T-helper 1 cell treated with Interleukin-12 subunit alpha and Interleukin-12 subunit beta and Interleukin-4 antibody, amounts not matched to agents 30 ng/mL and 1 ng/mL, for 36 hours (primary cell): ENCODE data around the gene CLDN3. TPM values are rescaled to one million over a fixed set of nuclear protein-coding genes. Genes with fewer than 3 reads are reported as not detected.

Experiments used
- intact Hi-C: fragments of 100-400 bp; cut with micrococcal nuclease; formaldehyde crosslinking; loops from one replicate; pipeline ENCODE4 v1.15.1; 2024
- total RNA-seq: library from RNA; stranded (reverse); gene quantifications from 2 replicates; pipeline ENCODE4 v1.2.3, GENCODE V29; 2022

CLDN3 gene
- total RNA-seq, 1 donor from 2014 or later: not detected

DNA sequence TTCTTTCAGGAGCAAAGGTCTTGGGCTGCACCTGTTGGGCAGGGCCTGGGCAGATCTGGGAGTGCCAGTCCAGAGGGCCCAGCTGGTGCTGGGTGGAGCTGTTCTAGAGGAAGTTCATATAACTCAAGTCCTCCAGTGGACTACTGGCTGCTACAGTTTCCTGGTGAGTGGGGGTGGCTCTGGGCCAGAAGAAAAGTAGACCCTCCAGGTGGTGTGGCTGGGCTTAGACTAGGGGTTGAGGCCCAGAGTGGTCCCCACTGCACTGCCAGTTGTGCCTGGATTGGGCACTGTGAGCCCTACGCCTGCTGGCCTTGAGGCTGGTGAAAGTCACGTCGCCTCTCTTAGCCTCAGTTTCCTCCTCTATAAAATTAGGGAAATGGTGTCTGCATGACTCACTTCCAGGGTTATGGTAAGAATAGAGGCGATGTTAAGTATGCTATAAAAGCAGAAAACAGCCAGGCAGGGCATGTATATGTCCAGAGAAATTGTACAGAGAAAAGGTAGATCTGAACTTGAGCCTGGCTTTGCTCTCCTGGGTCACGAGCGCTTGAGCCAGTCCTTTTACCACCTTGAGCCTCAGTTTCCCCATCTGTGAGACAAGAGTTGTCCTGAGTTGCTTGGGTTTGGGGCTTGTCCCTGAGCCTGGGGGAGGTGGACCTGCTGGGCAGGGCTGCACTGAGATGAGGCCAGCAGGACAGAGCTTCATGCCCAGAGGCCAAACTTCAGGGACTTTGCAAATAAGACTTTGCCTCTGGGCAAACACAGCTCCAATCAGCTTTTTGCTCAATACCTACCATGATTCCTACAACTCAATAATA, 3.8 kb upstream of the CLDN3 start:
- intact Hi-C loops: no loop called here

DNA sequence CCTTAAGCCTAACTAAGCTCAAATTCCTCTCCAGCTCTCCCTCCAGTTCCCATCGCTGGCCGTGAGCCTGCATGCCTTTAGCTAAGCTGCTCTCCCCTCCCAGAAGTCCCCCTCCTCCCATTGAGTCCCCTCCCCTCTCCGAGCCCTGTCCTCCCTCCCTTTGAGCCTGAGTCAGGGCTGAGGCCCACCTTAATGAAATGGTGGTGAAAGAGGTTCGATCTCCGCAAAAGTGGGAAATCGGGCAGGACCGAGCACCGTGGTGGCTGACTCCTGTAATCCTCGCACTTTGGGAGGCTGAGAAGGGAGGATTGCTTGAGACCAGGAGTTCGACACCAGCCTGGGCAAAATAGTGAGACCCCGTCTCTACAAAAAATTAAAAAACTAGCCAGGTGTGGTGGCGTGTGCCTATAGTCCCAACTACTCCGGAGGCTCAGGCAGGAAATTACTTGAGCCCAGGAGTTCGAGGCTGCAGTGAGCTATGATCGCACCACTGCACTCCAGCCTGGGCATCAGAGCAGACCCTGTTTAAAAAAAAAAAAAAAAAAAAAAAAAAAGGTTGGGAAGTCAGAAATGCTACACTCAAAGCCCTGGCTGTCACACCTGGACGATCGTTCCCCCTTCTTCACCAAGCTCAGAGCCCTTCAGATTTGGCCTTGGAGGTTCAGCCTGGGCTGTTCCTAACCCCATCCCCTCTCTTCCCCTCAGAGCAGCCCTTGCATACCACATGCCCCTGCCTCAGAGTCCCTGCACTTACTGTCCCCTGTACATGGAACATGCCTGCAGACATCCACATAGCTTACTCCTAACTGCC, 995 bp upstream of the CLDN3 start:
- intact Hi-C loops: no loop called here

DNA sequence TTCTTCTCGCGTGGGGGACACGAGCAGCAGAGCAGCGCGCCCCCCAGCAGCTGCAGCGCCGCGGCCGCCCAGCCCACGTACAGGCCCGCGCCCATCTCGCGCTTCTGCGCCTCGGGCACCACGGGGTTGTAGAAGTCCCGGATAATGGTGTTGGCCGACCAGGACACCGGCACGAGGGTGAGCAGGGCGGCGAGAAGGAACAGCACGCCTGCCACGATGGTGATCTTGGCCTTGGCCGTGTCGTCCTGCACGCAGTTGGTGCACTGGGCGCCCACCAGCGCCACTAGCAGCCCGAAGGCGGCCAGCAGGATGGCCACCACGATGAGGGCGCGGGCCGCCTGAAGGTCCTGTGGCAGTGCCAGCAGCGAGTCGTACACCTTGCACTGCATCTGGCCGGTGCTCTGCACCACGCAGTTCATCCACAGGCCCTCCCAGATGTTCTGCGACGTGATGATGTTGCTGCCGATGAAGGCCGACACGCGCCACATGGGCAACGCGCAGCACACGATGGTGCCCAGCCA, 529 bp downstream of the CLDN3 start:
- intact Hi-C loops: no loop called here

DNA sequence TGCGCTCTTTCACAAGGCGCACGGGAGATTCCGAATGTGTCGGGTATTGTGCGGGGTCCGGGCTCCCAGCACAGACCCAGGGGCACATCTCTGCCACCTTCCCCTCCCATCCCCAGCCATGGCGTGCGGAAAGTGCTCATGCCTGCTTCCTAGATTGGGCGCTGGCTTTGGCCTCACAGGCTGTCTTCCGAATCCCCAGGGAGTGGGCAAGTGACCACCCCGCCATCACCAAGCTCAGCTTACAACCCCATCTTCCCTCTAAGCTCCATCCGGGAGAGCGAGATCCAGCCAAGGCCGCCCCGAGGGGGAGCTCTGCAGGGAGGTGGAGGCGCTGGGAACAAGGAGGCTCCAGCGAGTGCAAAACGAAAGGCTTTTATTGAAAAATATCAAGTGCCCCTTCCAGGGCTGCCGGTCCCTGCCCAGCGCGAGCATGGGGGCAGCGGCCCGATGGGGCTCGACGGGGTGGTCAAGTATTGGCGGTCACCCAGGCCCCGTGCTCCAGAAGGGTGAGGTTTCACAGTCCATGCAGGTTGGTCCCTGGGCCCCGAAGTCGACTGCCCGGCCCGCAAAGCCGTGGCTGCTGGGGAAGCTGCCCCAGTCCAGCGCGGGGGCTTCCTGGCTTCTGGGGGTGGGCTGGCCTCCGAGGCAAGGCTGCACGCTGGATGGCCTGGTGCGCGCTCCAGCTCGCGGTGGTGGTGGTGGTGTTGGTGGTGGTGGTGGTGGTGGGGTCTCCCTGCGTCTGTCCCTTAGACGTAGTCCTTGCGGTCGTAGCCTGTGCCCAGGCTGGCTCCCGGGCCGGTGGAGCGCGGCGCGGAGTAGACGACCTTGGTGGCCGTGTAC, 1.2 kb downstream of the CLDN3 start:
- intact Hi-C loops: no loop called here

DNA sequence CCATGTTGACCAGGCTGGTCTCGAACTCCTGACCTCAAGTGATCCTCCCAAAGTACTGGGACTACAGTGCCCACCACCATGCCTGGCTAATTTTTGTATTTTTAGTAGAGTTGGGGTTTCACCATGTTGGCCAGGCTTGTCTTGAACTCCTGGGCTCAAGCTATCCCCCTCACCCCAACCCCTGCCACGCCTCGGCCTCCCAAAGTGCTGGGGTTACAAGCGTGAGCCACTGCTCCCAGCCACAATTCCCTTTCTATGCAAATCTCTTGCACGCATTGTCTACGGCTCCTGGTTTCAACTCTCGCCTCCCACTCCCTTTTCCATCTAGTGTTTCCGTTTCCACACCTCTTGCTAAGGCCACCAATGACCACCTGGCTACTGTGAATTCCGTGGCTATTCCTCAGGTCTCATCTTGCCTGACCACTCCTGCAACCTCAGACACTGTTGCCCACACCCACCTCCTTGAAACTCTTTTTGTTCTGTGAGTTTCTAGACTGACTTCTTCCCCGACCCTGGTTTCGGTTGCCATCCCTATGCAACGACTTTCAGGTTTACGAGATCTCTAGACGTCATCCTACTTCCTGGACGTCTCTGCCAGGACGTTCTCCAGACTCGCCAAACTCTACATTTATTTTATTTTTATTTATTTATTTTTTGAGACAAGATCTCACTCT, 3.4 kb downstream of the CLDN3 start:
- intact Hi-C loops: no loop called here

DNA sequence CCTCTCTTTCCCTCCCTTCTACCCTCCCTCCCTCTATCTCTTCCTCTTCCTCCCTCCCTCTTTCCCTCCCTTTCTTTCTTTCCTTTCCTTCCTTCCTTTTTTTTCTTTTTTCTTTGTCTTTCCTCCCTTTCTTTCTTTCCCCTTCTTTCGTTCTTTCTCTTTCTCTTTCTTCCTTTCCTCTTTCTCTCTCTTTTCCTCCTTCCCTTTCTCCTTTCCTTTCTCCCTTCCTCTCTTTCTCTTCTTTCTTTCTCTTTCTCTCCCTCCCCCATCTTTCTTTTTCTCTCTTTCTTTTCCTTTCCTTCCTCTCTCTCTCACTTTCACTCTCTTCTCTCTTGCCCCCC, 7.4 kb downstream of the CLDN3 start:
- intact Hi-C loops: no loop called here

DNA sequence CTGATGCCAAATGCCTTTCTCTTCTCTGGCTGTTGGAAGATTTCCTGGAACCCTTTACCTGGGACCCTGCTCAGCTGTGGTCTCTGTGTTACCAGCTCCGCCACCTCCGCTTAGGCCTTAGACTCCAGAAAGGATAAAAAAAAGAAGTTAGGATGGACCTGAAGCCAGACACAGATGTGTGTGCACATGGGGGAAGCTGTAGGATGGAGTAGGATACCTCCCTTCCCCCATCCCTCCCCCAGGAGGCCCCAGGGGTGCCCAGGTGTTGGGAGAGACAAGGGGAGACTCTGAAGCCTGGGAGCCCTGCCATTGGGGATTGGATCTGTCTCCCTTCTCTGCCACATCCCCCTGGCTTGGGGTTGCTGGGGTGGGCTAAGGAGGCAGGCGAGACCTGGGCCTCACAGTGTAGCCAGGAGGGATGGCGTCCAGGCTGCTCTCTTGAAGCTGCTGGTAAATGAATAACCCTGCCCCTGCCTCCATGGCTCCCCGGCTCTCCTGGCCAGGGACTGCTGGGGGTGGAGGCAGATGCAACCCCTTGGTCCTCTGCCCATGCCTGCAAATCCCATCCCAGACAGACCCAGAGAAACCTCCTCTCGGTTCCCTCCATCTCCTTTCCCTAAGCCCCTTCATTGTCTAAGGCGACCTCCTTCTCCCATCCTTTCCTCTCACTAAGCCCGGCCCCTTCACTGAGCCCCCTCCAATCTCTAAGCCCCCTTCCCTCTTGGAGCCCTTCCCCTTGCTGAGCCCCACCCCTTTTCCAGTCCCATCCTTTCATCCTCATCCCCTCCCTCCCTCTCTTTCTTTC, 8.0 kb downstream of the CLDN3 start:
- intact Hi-C loops: no loop called here

DNA sequence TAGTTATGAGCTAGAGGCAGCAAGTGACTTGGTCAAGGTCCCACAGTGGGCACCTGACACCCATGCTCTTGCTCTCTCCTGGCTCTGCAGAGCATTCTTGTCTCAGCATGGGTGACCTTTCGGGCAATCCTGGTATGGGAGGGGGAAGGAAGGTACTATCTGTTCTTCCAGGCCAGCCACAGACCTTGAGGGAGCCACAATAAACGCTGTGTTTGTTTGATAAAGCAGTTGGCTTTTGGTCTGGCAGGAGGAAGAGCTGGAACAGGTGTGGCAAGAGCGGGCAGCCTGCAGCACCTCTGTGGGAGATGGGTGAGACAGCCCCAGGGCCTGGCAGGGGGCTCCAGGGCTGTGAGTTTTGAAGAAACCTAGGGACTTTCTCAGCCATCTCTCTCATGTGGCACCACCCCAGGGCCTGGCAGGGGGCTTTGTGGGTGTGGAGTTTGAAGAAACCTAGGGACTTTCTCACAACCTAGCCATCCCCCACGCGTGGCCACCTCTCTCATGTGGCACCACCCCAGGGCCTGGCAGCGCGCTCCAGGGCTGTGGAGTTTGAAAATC, 11.4 kb downstream of the CLDN3 start:
- intact Hi-C loops: loop anchor here (5.0 kb wide), 1 partner anchor 869 kb away; no protein-coding TSS in a partner anchor

DNA sequence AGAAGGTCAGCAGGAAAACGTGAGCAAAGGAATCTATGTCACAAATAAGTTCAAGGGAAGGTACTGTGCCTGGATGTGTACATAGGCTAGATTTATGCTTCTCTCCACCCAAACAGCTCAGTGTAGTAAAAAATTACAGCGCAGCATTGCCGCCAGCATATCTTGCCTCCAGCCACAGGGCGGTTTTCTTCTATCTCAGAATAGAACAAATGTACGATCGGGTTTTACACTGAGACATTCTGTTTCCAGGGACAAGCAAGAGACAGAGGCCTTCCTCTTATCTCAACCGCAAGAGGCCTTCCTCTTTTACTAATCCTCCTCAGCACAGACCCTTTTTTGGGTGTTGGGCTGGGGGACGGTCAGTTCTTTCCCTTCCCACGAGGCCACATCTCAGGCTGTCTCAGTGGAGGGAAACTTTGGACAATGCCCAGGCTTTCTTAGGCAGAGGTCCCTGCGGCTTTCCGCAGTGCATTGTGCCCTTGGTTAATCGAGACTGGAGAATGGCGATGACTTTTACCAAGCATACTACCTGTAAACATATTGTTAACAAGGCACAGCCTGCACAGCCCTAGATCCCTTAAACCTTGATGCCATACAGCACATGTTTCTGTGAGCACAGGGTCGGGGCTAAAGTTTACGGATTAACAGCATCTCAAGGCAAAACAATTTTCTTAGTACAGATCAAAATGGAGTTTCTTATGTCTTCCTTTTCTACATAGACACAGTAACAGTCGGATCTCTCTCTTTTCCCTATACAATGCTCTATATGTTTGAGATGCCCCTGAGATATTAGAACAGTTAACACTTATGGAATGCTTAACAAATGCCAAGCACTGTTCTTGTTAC, 19.9 kb downstream of the CLDN3 start:
- intact Hi-C loops: no loop called here

DNA sequence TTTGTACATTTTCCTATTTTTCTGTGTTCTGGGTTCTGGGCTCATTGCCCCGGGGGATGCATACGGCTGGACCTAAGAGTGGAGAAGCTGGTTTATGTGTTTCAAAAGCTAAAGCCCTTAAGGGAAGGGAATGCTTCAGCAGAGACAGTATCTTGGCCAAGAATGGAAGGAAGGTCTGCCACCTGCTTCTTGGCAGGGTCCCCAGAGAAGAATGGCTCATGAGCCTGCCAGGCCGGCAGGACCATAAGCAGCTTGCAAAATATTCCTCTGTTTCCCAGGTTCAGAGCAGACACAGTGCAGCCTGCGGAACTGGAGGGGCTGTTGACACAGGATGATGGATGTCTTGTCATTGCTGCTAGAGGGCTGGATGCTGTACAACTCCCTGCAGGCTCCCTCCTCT, 23.7 kb downstream of the CLDN3 start:
- intact Hi-C loops: no loop called here

DNA sequence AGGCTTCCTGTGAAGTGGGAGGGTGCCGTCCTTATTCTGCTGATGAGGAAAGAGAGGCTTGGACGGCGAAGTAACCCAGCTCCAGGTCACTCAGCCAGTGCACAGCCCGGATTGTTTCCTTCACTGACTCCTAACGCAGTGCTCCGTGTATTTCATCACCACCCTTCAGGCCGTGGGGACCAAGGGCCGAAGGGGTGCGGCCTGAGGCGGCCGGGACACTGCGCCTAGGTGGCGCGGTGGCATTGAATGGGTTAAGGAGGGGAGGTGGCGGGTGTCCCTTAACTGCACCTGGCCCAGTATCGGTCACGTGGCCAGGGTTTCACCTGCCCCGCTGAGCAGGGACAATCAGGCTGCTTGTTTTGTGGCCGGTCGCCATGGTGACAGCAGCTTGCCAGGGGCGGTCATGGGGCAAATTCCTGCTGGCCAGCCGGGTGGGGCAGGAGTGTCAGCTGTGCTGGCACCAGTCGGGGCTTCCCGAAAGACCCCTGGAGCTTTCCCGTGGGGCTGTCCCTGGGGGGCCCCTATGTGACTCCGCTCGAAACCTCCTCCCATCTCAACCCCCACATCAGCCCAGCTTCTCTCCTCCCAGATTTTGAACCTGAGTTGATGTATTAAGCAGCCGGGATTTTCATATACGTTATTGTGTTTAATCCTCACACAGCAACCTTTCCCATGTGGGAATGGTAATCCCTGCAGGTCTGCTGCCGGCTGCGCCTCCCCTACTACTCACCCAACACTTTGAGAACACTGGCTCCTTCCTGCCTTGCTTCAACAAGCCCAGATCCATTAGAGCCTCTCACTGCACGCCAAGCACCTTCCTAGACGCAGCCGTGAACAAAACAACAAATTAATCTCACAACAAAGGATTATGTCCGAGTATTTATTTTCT, 27.1 kb downstream of the CLDN3 start:
- intact Hi-C loops: no loop called here

DNA sequence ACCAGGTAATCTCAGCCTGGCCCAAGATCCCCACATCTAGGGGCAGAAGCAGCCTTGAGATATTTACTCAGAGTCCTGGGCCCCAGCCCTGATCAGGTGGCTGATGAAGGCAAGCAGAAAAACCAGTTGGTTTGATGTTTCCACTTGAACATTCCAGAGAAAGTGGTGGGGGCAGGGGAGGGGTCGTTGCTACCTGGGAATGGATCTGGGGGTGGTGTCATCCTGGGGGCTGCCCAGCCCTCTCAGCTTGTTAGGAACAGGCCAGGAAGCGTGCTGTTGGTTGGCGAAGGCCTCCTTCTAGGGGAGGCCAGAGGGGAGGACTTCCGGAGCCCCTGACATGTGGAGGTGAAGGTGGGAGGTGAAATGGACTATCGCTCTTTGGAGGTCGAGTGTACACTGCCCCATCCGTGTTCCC, 27.7 kb downstream of the CLDN3 start:
- intact Hi-C loops: no loop called here

DNA sequence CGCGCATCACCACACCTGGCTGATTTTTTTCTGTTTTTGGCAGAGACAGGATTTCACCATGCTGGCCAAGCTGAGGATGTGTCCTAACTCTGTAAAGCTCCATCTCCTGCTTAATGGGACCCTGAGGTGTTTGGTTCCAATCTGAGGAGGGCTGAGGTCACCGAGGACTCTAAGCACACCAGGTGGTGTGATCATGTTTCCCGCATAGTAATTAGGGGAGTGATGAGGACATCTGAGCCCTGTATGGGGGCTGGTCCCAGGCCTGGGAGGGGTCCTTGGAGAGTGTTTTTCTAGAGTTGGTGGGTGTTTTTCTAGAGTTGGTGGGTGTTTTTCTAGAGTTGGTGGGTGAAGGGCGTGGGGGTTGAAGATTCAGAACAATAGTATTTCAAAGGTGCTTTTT, 28.5 kb downstream of the CLDN3 start:
- intact Hi-C loops: no loop called here

DNA sequence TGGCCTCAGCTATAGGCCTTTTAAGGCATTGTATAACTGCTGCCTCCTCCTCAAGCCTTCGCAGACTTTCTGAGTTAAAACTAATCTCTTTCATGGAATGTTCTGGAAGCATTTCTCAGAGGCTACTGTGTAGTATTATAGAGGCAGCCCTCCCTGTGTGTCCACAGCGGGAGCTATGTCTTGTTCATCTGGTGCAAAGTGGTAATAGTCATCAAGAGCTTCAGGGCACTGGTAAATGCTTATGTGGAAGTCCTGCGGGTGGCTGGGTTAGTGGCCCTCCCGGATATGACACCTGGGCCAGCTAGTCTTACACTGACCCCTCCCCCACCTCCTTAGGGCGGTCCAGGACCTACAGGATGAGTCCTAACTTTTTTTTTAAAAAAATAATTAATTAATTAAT, 29.3 kb downstream of the CLDN3 start:
- intact Hi-C loops: no loop called here

DNA sequence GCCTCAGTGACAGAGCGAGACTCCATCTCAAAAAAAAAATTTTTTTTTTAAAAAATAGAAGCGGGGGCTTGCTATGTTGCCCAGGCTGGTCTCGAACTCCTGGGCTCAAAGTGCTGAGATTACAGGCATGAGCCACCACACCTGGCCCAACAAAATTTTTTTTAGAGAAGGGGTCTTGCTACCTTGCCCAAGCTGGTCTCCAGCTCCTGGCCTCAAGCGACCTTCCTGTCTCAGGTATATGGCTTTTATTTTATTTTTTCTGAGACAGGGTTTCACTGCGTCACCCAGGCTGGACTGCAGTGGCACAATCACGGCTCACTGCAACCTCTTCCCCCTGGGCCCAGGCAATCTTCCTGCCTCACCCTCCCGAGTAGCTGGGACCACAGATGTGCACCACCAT, 29.9 kb downstream of the CLDN3 start:
- intact Hi-C loops: no loop called here

DNA sequence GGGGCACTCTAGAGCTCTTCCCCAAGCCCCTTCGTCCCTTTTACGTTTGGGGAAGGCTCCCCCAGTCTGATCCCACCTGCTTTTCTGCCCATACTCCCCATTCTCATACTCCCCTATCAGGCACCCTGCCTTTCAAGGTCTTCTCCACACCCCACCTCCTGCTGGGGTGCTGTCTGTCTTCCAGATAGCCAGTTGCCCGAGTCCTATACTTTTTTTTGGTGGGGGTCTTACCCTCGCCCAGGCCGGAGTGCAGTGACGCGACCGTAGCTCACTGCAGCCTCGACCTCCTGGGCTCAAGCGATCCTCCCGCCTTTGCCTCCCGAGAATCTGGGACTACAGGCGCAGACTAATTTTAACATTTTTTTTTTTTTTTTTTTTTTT, 30.7 kb downstream of the CLDN3 start:
- intact Hi-C loops: loop anchor here (2.0 to 10.0 kb wide), 4 partner anchors 115 to 815 kb away; partner anchors contain the start of genes EIF4H, POM121 and RFC2

DNA sequence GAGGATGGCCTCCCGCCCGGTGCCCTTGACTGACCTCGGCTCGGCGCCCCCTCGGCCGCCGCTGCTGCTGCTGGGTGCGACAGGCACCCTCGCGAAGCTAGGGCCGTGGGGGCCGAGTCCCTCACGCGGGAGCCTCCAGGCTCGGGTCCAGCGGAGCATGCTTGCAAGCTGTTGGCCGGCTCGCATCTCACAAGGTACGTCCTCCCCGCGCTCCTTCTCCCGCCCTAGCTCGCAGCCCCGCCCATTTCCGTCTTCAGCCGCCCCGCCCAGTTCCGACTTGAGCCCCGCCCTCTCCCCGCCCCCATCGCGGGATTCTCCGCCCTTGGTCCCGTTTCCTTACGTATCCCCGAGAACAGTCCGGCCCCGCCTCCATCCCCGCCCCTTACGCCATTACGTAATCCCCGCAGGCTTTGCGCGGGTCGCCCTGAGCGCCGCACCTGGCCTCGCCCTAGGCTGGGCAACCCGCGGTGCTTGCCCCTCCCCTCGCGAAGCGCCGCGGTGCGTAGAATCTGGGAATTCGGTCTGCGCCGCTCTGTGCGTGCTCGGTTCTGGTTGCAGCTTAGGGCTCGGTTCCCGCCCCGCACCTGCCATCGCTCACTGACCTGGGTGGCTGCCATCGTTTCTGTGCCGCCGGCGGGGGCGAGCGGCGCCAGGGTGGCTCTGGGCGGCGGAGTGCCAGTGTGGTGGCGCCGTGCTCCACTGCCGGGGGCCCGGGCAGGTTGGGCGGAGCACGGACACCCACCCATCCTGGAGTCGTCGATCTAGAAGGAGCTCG, 31.3 kb downstream of the CLDN3 start, which contains the start of gene ABHD11:
Gene ABHD11 (minus strand): TSS at position 191 of the 775 bp plus-strand sequence. CDS start 32 bp downstream, at position 159.
- intact Hi-C loops: loop anchor here (1.0 to 10.0 kb wide), 15 partner anchors 19 to 910 kb away; partner anchors contain the start of genes BAZ1B, BCL7B, BUD23 and DNAJC30
